Vagina (tissue), 2 donors: Measurements from ENCODE around the gene CASP5.

ENCODE experiments used
- POLR2A ChIP-seq, 2 donors: fragments of 450-650 bp; IDR thresholded peaks; one replicate each; pipeline ENCODE4 v1.6.1; 2017; ENCODE audit warnings: antibody characterized with exemption in 2 of 2, mild to moderate bottlenecking in 2 of 2, moderate library complexity in 2 of 2
- POLR2AphosphoS5 ChIP-seq, 2 donors: sonication (generic); formaldehyde crosslinking; IDR thresholded peaks; one replicate each; pipeline ENCODE4 v1.9.0; 2017; ENCODE audit warnings: antibody characterized with exemption in 2 of 2, mild to moderate bottlenecking in 2 of 2, low read depth in 1 of 2; ENCODE audit not compliant: insufficient read depth in 1 of 2
- TF ChIP-seq, protein P1 (sequence below), 3 experiments: fragments of 450-650 bp in 2 of 3; fragments of 200-600 bp in 1 of 3; sonication (generic) in 1 of 3; IDR thresholded peaks; one replicate each; pipeline ENCODE4 v1.5.1; 2017 to 2019; ENCODE audit warnings: antibody characterized with exemption in 3 of 3, mild to moderate bottlenecking in 2 of 3, moderate library complexity in 2 of 3

DNA sequence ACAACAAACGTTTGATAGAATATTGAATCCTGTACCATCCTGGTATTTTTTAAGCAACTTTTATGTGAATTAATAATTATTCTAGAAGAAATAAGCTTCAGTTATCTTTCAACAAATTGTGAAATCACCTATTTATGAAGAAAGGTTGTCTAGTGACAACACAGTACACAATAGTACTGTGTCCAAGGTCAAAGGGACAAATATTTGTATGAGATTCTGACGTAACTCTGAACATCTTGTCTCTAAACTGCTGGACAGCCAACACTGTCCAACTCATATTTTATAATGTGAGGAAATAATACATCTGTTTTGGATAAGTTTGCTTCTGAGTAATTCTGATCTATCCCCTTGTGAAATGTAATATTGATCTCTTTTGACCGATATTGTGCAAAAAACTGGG lies 18.9 kb downstream of the CASP5 start:
- TF ChIP-seq, protein P1, sequence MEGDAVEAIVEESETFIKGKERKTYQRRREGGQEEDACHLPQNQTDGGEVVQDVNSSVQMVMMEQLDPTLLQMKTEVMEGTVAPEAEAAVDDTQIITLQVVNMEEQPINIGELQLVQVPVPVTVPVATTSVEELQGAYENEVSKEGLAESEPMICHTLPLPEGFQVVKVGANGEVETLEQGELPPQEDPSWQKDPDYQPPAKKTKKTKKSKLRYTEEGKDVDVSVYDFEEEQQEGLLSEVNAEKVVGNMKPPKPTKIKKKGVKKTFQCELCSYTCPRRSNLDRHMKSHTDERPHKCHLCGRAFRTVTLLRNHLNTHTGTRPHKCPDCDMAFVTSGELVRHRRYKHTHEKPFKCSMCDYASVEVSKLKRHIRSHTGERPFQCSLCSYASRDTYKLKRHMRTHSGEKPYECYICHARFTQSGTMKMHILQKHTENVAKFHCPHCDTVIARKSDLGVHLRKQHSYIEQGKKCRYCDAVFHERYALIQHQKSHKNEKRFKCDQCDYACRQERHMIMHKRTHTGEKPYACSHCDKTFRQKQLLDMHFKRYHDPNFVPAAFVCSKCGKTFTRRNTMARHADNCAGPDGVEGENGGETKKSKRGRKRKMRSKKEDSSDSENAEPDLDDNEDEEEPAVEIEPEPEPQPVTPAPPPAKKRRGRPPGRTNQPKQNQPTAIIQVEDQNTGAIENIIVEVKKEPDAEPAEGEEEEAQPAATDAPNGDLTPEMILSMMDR (IDR thresholded peaks at IDR 0.05) = no peak
- TF ChIP-seq POLR2AphosphoS5 (IDR thresholded peaks at IDR 0.05; ENCODE audit: insufficient read depth in 1 of 2, low read depth in 1 of 2) (no peak), POLR2A (IDR thresholded peaks at IDR 0.05) (no peak)
